SK-N-SH (cell line): ENCODE results near the gene PRG3. TPM values are rescaled to one million over a fixed set of nuclear protein-coding genes. Genes with fewer than 3 reads are reported as not detected.

Experiments
- CTCF ChIA-PET: fragments of 300-600, 350-600 bp; formaldehyde crosslinking; extraction: SDS; loops from one replicate; lab custom pipeline; 2021; lab: Yijun Ruan, JAX
- POLR2A ChIA-PET: fragments of 350-600 bp; sonication (Branson Sonifier 250); formaldehyde crosslinking; extraction: SDS; loops from one replicate; lab custom pipeline; 2020; ENCODE audit warnings: antibody characterized with exemption, inconsistent platforms; lab: Yijun Ruan, JAX
- DNase-seq: peaks from one replicate; pipeline ENCODE4 v3.0.0; 2012
- H2AFZ ChIP-seq: fragments of 200-600 bp; sonication (generic); 2 replicates; pipeline ENCODE4 v1.8.1; 2016; ENCODE audit warnings: antibody characterized with exemption, mild to moderate bottlenecking, low read depth
- H3F3A ChIP-seq: fragments of 200-600 bp; sonication (generic); replicated peaks from 2 replicates; pipeline ENCODE3; 2016; ENCODE audit warnings: antibody characterized with exemption, mild to moderate bottlenecking; ENCODE audit not compliant: insufficient read depth
- H3K27ac ChIP-seq, 2 experiments: fragments of 200-500 bp in 1 of 2; fragments of 200-600 bp in 1 of 2; sonication (Bioruptor generic) in 1 of 2; sonication (generic), shearing (Covaris generic) in 1 of 2; 2 replicates each; pipeline versions ENCODE4 v1.5.1 to v1.6.1; 2014 to 2016; ENCODE audit warnings: low read depth in 2 of 2, inconsistent platforms in 1 of 2, low read length in 1 of 2, mild to moderate bottlenecking in 1 of 2, mixed read lengths in 1 of 2
- H3K27me3 ChIP-seq: fragments of 200-600 bp; sonication (generic), shearing (Covaris generic); 2 replicates; pipeline ENCODE4 v1.6.1; 2016; ENCODE audit warnings: mixed run types; ENCODE audit not compliant: insufficient read depth
- H3K36me3 ChIP-seq, 2 experiments: fragments of 200-500 bp in 1 of 2; fragments of 200-600 bp in 1 of 2; sonication (Bioruptor generic) in 1 of 2; sonication (generic) in 1 of 2; replicated peaks in 1 of 2; 2 replicates each; pipeline versions ENCODE3 to v1.5.1; 2014 to 2016; ENCODE audit warnings: low read length in 1 of 2, mild to moderate bottlenecking in 1 of 2; ENCODE audit not compliant: insufficient read depth in 2 of 2, control insufficient read depth in 1 of 2
- H3K4me1 ChIP-seq, 2 experiments: fragments of 200-500 bp in 1 of 2; fragments of 200-600 bp in 1 of 2; sonication (Bioruptor generic) in 1 of 2; sonication (generic), shearing (Covaris generic) in 1 of 2; 2 replicates each; pipeline versions ENCODE4 v1.5.1 to v1.6.1; 2014 to 2016; ENCODE audit warnings: low read depth in 1 of 2, low read length in 1 of 2, mixed run types in 1 of 2; ENCODE audit not compliant: insufficient read depth in 2 of 2, control insufficient read depth in 1 of 2
- H3K4me2 ChIP-seq: fragments of 200-600 bp; sonication (generic), shearing (Covaris generic); 2 replicates; pipeline ENCODE4 v1.6.1; 2017; ENCODE audit warnings: mixed run types
- H3K4me3 ChIP-seq, 2 experiments: fragments of 200-500 bp in 1 of 2; fragments of 200-600 bp in 1 of 2; sonication (Bioruptor generic) in 1 of 2; sonication (generic), shearing (Covaris generic) in 1 of 2; 2 replicates each; pipeline versions ENCODE4 v1.5.1 to v1.8.1; 2014 to 2016; ENCODE audit warnings: low read depth in 2 of 2, inconsistent platforms in 1 of 2, low read length in 1 of 2, mild to moderate bottlenecking in 1 of 2, mixed read lengths in 1 of 2, moderate library complexity in 1 of 2
- H3K79me2 ChIP-seq: fragments of 200-600 bp; sonication (generic); 2 replicates; pipeline ENCODE4 v1.8.1; 2017; ENCODE audit warnings: mild to moderate bottlenecking; ENCODE audit not compliant: insufficient read depth
- H3K9ac ChIP-seq: fragments of 200-600 bp; sonication (generic); 2 replicates; pipeline ENCODE4 v1.6.1; 2017; ENCODE audit warnings: mixed run types
- H3K9me2 ChIP-seq: fragments of 200-600 bp; sonication (generic); 2 replicates; pipeline ENCODE4 v1.6.1; 2017; ENCODE audit warnings: mixed run types
- H3K9me3 ChIP-seq: fragments of 200-600 bp; sonication (generic); 2 replicates; pipeline ENCODE4 v1.6.1; 2017; ENCODE audit warnings: mixed run types, mild to moderate bottlenecking, moderate library complexity
- H4K20me1 ChIP-seq: fragments of 200-600 bp; sonication (generic); 2 replicates; pipeline ENCODE4 v1.6.1; 2017; ENCODE audit warnings: mild to moderate bottlenecking, mixed run types; ENCODE audit not compliant: insufficient read depth
- EP300 ChIP-seq, 2 experiments: IDR thresholded peaks; 2 replicates each; pipeline versions ENCODE4 v1.4.0 to v1.6.1; 2012; ENCODE audit warnings: borderline replicate concordance in 1 of 2, low read depth in 1 of 2, low read length in 1 of 2
- FOSL2 ChIP-seq: IDR thresholded peaks from 2 replicates; pipeline ENCODE4 v1.4.0; 2012; ENCODE audit warnings: low read depth, mild to moderate bottlenecking, moderate library complexity, borderline replicate concordance
- FOXM1 ChIP-seq: IDR thresholded peaks from 2 replicates; pipeline ENCODE4 v1.4.0; 2012; ENCODE audit warnings: low read depth, mild to moderate bottlenecking
- GABPA ChIP-seq: IDR thresholded peaks from 2 replicates; pipeline ENCODE4 v1.4.0; 2012; ENCODE audit warnings: low read depth, mild to moderate bottlenecking
- GATA2 ChIP-seq: sonication (generic); formaldehyde crosslinking; IDR thresholded peaks from 2 replicates; pipeline ENCODE4 v1.5.0; 2020; ENCODE audit warnings: mild to moderate bottlenecking, missing genetic modification reagents
- NFIC ChIP-seq: IDR thresholded peaks from 2 replicates; pipeline ENCODE4 v1.4.0; 2012; ENCODE audit warnings: borderline replicate concordance
- NRF1 ChIP-seq: IDR thresholded peaks from 2 replicates; pipeline ENCODE4 v1.6.1; 2012; ENCODE audit warnings: low read depth, mild to moderate bottlenecking, low read length
- PBX3 ChIP-seq: IDR thresholded peaks from 2 replicates; pipeline ENCODE4; 2012
- POLR2AphosphoS5 ChIP-seq: IDR thresholded peaks from 2 replicates; pipeline ENCODE4 v1.6.1; 2012; ENCODE audit warnings: low read depth, low read length
- SIN3A ChIP-seq: IDR thresholded peaks from 2 replicates; pipeline ENCODE4 v1.6.1; 2012; ENCODE audit warnings: low read depth, mild to moderate bottlenecking, low read length, moderate library complexity, borderline replicate concordance
- SMC3 ChIP-seq: IDR thresholded peaks from 2 replicates; pipeline ENCODE4 v1.6.1; 2012; ENCODE audit warnings: low read depth, low read length, improper control_type of control experiment
- TCF12 ChIP-seq: IDR thresholded peaks from 2 replicates; pipeline ENCODE4 v1.4.0; 2012
- TEAD4 ChIP-seq: IDR thresholded peaks from 2 replicates; pipeline ENCODE4 v1.4.0; 2012; ENCODE audit warnings: mild to moderate bottlenecking, borderline replicate concordance; ENCODE audit not compliant: insufficient read depth
- WGBS: methylation state at CpG from one replicate; pipeline ENCODE4 v1.1.6; 2017; ENCODE audit warnings: low lambda C conversion rate; 5-methylcytosine and 5-hydroxymethylcytosine counted together
- polyA plus RNA-seq, 3 experiments: library from polyadenylated mRNA; depleted of rRNA; stranded (reverse); fragments of >200 nt; gene quantifications; 2 replicates each; pipeline ENCODE4 v1.2.3, GENCODE V29; 2012
- TF ChIP-seq, protein P1 (sequence below): IDR thresholded peaks from 2 replicates; pipeline ENCODE4 v1.4.0; 2012; ENCODE audit warnings: low read depth, borderline replicate concordance
- TF ChIP-seq, protein P2 (sequence below): fragments of 150-350 bp; IDR thresholded peaks from 2 replicates; pipeline ENCODE4 v1.6.1; 2016; ENCODE audit warnings: mild to moderate bottlenecking, low read depth, low read length
- TF ChIP-seq, protein P3 (sequence below): IDR thresholded peaks from 2 replicates; pipeline ENCODE4 v1.4.0; 2012; ENCODE audit warnings: low read depth, borderline replicate concordance
- TF ChIP-seq, protein P4 (sequence below): IDR thresholded peaks from 2 replicates; pipeline ENCODE4 v1.6.1; 2012; ENCODE audit warnings: mild to moderate bottlenecking, low read depth, low read length, moderate library complexity
- TF ChIP-seq, protein P5 (sequence below): fragments of 200-600 bp; sonication (generic); IDR thresholded peaks from 2 replicates; pipeline ENCODE4 v1.6.1; 2017; ENCODE audit warnings: antibody characterized with exemption, mild to moderate bottlenecking, moderate library complexity
- TF ChIP-seq, protein P6 (sequence below): fragments of 150-350 bp; IDR thresholded peaks from 2 replicates; pipeline ENCODE4 v1.6.1; 2017; ENCODE audit warnings: antibody characterized with exemption, low read length, low read depth, borderline replicate concordance

Gene PRG3
- polyA plus RNA-seq, 1 of the 3 experiments (the other 2 are of a cell fraction), result not detected

GRCh38 chr11:57408771-57409170 lies 27.8 kb upstream of the PRG3 start:
- no peak for DNase-seq
- Histone ChIP-seq H3K27ac (no peak overlapping the region), H3K9ac (no peak overlapping the region), H3F3A (no peaks in the 10 kb centered on the region), H3K4me2 (no peak overlapping the region), H4K20me1 (no peaks in the 10 kb centered on the region), H3K79me2 (no peaks in the 10 kb centered on the region), H3K36me3 (no peaks in the 10 kb centered on the region), H2AFZ (no peak overlapping the region), H3K27me3 (no peaks in the 10 kb centered on the region), H3K4me1 (no peaks in the 10 kb centered on the region; a peak in 1 of 4 replicates), H3K4me3 (no peak overlapping the region), H3K9me2 (no peaks in the 10 kb centered on the region), H3K9me3 (no peaks in the 10 kb centered on the region)
- CTCF ChIA-PET, result no interaction called here
- 36% methylated on average over 2 of the region's 2 CpGs for WGBS
- TF ChIP-seq, protein P1, sequence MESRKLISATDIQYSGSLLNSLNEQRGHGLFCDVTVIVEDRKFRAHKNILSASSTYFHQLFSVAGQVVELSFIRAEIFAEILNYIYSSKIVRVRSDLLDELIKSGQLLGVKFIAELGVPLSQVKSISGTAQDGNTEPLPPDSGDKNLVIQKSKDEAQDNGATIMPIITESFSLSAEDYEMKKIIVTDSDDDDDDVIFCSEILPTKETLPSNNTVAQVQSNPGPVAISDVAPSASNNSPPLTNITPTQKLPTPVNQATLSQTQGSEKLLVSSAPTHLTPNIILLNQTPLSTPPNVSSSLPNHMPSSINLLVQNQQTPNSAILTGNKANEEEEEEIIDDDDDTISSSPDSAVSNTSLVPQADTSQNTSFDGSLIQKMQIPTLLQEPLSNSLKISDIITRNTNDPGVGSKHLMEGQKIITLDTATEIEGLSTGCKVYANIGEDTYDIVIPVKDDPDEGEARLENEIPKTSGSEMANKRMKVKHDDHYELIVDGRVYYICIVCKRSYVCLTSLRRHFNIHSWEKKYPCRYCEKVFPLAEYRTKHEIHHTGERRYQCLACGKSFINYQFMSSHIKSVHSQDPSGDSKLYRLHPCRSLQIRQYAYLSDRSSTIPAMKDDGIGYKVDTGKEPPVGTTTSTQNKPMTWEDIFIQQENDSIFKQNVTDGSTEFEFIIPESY, result no peak
- no peak for TF ChIP-seq TEAD4
- TF ChIP-seq, protein P2, sequence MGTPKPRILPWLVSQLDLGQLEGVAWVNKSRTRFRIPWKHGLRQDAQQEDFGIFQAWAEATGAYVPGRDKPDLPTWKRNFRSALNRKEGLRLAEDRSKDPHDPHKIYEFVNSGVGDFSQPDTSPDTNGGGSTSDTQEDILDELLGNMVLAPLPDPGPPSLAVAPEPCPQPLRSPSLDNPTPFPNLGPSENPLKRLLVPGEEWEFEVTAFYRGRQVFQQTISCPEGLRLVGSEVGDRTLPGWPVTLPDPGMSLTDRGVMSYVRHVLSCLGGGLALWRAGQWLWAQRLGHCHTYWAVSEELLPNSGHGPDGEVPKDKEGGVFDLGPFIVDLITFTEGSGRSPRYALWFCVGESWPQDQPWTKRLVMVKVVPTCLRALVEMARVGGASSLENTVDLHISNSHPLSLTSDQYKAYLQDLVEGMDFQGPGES, result no peak
- TF ChIP-seq POLR2AphosphoS5, result no peak
- TF ChIP-seq SMC3, result no peak
- no peak for TF ChIP-seq FOXM1
- TF ChIP-seq PBX3, result no peak
- TF ChIP-seq, protein P3, sequence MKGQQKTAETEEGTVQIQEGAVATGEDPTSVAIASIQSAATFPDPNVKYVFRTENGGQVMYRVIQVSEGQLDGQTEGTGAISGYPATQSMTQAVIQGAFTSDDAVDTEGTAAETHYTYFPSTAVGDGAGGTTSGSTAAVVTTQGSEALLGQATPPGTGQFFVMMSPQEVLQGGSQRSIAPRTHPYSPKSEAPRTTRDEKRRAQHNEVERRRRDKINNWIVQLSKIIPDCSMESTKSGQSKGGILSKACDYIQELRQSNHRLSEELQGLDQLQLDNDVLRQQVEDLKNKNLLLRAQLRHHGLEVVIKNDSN, result no peak
- no peak for TF ChIP-seq NRF1
- no peak for TF ChIP-seq GATA2 (CRISPR knock-in tag)
- no peak for TF ChIP-seq GABPA
- TF ChIP-seq, protein P4, sequence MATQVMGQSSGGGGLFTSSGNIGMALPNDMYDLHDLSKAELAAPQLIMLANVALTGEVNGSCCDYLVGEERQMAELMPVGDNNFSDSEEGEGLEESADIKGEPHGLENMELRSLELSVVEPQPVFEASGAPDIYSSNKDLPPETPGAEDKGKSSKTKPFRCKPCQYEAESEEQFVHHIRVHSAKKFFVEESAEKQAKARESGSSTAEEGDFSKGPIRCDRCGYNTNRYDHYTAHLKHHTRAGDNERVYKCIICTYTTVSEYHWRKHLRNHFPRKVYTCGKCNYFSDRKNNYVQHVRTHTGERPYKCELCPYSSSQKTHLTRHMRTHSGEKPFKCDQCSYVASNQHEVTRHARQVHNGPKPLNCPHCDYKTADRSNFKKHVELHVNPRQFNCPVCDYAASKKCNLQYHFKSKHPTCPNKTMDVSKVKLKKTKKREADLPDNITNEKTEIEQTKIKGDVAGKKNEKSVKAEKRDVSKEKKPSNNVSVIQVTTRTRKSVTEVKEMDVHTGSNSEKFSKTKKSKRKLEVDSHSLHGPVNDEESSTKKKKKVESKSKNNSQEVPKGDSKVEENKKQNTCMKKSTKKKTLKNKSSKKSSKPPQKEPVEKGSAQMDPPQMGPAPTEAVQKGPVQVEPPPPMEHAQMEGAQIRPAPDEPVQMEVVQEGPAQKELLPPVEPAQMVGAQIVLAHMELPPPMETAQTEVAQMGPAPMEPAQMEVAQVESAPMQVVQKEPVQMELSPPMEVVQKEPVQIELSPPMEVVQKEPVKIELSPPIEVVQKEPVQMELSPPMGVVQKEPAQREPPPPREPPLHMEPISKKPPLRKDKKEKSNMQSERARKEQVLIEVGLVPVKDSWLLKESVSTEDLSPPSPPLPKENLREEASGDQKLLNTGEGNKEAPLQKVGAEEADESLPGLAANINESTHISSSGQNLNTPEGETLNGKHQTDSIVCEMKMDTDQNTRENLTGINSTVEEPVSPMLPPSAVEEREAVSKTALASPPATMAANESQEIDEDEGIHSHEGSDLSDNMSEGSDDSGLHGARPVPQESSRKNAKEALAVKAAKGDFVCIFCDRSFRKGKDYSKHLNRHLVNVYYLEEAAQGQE, result no peak
- TF ChIP-seq, protein P5, sequence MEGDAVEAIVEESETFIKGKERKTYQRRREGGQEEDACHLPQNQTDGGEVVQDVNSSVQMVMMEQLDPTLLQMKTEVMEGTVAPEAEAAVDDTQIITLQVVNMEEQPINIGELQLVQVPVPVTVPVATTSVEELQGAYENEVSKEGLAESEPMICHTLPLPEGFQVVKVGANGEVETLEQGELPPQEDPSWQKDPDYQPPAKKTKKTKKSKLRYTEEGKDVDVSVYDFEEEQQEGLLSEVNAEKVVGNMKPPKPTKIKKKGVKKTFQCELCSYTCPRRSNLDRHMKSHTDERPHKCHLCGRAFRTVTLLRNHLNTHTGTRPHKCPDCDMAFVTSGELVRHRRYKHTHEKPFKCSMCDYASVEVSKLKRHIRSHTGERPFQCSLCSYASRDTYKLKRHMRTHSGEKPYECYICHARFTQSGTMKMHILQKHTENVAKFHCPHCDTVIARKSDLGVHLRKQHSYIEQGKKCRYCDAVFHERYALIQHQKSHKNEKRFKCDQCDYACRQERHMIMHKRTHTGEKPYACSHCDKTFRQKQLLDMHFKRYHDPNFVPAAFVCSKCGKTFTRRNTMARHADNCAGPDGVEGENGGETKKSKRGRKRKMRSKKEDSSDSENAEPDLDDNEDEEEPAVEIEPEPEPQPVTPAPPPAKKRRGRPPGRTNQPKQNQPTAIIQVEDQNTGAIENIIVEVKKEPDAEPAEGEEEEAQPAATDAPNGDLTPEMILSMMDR, result no peak
- TF ChIP-seq TCF12, result no peak
- no peak for TF ChIP-seq FOSL2
- TF ChIP-seq, protein P6, sequence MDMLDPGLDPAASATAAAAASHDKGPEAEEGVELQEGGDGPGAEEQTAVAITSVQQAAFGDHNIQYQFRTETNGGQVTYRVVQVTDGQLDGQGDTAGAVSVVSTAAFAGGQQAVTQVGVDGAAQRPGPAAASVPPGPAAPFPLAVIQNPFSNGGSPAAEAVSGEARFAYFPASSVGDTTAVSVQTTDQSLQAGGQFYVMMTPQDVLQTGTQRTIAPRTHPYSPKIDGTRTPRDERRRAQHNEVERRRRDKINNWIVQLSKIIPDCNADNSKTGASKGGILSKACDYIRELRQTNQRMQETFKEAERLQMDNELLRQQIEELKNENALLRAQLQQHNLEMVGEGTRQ, result no peak
- TF ChIP-seq SIN3A, result no peak
- no peak for TF ChIP-seq NFIC
- no peak for TF ChIP-seq EP300 (IDR thresholded peaks at IDR 0.05; ENCODE audit: borderline replicate concordance in 1 of 2, low read depth in 1 of 2, low read length in 1 of 2)
- POLR2A ChIA-PET, result no interaction called here
